ENCODE measurements around the gene GLRA3.

- TF ChIP-seq EP300 (IDR thresholded peaks at IDR 0.05), result no peak
- no peak for TF ChIP-seq POLR2AphosphoS5 (IDR thresholded peaks at IDR 0.05)
Measured at GRCh38 chr4:174669270-174669669, 159.8 kb downstream of the GLRA3 start.
